Measurements from ENCODE around the gene UNKL.
"Not testable (repeated sequence)": the region's sequence is repeated elsewhere in the genome, so short reads cannot be mapped to it uniquely, and the experiment has no call there.

The UNKL gene

DNA sequence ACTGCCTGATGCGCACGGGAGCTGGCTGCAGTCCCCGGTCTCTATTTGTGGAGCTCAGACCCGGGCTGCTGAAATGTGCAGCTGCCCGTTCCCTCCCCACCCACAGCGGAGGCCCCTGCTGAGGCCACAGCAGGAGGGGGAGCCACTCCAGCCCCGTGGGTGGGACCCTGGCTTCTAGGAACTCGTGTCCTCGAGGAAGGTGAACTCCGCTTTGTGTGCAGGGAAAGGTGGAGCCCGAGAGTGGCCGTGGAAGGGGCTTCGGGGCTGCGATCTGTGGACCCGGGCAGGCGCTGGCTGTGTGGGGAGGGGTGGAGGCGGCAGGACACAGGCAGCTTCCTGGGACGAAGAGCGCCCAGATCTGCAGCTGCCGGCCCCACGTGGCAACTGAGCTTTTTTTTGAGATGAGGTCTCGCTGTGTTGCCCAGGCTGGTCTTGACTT is 26.9 kb upstream of the UNKL start:
- FAIRE-seq = no peak
- no peak for DNase-seq (ENCODE audit: insufficient read length, low spot score)
- TF ChIP-seq POU2F2 (IDR thresholded peaks at IDR 0.05; ENCODE audit: low read depth, low read length) (no peak), POLR2AphosphoS5 (IDR thresholded peaks at IDR 0.05; ENCODE audit: low read depth, low read length) (no peak), POLR2A (IDR thresholded peaks at IDR 0.05; ENCODE audit: low read depth, low read length) (no peak), PAX5 (IDR thresholded peaks at IDR 0.05; ENCODE audit: insufficient read depth, low read length, severe bottlenecking) (no peak), TAF1 (IDR thresholded peaks at IDR 0.05; ENCODE audit: low read depth, low read length) (no peak), SPI1 (IDR thresholded peaks at IDR 0.05; ENCODE audit: low read depth, low read length) (no peak)

DNA sequence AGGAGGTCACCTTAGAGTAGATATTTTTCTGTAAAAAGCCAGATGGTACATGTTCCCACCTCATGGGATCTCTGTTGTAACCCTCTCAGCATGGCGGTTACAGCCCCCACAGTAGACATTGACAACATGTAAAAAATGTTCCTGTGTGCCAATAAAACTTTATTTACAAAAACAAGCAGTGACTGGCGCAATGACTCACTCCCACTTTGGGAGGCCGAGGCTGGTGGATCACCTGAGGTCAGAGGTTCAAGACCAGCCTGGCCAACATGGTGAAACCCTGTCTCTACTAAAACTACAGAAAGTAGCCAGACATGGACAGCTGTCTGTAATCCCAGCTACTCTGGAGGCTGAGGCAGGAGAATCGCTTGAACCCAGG is 25.2 kb upstream of the UNKL start:
- DNase-seq (ENCODE audit: insufficient read length, low spot score); FAIRE-seq: not testable (repeated sequence)

DNA sequence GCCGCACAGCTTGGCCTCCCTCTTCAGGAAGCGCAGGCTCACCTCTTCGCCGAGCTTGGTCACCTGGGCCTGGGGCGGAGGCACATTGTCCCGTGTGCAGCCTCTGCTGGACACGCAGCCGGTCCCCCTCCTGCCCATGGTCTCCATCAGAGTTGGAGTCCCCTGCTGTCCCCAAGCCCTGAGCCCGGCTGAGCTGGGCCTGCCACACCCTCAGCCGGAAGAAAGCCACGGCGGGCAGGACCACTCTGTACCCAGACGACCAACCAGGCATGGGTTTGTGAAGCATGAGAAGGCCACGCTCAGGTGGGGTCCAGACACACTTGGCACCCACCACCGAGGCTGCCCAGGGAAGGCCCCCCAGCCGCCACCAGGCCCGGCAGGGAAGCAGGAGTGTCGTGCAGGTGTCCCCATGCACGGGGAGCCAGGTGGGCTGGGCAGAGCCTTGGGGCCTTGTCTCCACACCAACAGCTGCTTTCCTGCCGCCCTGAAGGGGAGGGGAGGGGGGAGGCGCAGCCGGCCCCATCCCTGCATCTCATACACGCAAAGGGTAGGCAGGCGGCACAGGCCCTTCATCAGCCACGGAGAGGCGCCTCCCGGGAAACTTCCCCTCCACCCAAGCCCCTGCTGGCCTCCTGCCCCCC is 24.7 kb upstream of the UNKL start:
- TF ChIP-seq POU2F2 (IDR thresholded peaks at IDR 0.05; ENCODE audit: low read depth, low read length) = no peak
- no peak for TF ChIP-seq TAF1 (IDR thresholded peaks at IDR 0.05; ENCODE audit: low read depth, low read length)
- no peak for TF ChIP-seq POLR2AphosphoS5 (IDR thresholded peaks at IDR 0.05; ENCODE audit: low read depth, low read length)
- FAIRE-seq (no peak), DNase-seq (ENCODE audit: insufficient read length, low spot score) (no peak)

DNA sequence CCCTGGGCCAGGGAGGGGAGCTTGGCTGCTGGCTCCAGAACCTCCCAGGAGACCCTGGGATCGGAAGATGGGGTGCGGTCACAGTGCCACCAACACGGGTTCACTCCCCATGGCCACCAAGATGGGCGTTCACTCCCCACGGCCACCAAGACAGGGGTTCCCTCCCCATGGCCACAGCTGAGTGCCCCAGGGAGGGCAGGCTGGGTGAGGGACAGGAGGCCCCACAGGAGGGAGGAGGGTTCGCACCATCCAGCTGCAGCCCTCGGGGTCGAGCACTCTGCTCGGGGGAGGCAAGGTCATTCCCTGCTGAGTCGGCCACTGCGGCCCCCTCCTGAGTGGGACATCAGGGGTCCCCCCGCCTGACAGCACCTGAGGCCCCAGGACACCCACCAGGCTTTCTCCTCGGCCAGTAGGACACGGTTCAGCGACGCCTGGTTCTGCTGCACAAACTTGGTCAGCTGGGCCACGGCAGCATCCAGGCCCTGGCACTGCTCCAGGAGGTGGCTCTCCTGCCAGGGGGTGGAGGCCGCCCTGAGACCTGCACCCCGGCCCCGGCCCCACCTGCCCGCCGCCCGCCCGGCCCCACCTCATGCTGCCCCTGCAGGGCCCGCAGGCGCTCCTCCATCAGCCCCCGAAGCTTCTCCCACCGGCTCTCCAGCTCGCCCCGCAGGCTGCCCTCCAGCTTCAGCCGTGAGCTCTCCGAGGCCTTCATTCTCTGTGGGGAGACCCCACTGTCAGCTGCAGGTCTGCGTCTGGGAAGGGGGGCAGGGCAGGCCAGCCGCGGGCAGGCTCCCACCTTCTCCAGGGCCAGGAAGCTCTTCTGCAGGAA is 23.9 kb upstream of the UNKL start:
- TF ChIP-seq POU2F2 (IDR thresholded peaks at IDR 0.05; ENCODE audit: low read depth, low read length) = no peak
- TF ChIP-seq TAF1 (IDR thresholded peaks at IDR 0.05; ENCODE audit: low read depth, low read length) = no peak
- TF ChIP-seq POLR2A (IDR thresholded peaks at IDR 0.05; ENCODE audit: low read depth, low read length) = no peak
- no peak for TF ChIP-seq SPI1 (IDR thresholded peaks at IDR 0.05; ENCODE audit: low read depth, low read length)
- TF ChIP-seq POLR2AphosphoS5 (IDR thresholded peaks at IDR 0.05; ENCODE audit: low read depth, low read length) = no peak
- TF ChIP-seq PAX5 (IDR thresholded peaks at IDR 0.05; ENCODE audit: insufficient read depth, low read length, severe bottlenecking) = no peak
- DNase-seq (ENCODE audit: insufficient read length, low spot score) (no peak), FAIRE-seq (no peak)

DNA sequence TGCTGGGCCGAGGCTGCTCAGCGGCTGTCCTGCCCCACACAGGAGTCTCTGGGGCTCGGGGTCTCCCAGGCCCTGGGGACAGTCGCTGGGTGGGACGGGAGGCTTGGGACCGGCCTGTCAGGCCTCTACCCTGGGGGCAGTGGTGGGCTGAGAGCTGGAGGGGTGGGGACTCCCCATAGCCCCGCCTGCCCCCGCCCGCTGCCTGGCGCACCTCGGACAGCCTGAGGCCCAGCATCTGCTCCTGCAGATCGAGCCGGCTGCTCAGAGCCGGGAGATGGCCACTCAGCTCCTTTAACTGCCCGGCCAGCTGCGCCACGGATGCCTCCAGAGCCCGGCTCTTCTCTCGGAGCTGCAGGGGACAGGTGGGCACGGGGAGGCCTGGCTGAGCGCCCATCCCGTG is 23.1 kb upstream of the UNKL start:
- TF ChIP-seq POLR2AphosphoS5 (IDR thresholded peaks at IDR 0.05; ENCODE audit: low read depth, low read length) (no peak), POLR2A (IDR thresholded peaks at IDR 0.05; ENCODE audit: low read depth, low read length) (no peak), POU2F2 (IDR thresholded peaks at IDR 0.05; ENCODE audit: low read depth, low read length) (no peak), PAX5 (IDR thresholded peaks at IDR 0.05; ENCODE audit: insufficient read depth, low read length, severe bottlenecking) (no peak), SPI1 (IDR thresholded peaks at IDR 0.05; ENCODE audit: low read depth, low read length) (no peak), TAF1 (IDR thresholded peaks at IDR 0.05; ENCODE audit: low read depth, low read length) (no peak)
- FAIRE-seq = no peak
- no peak for DNase-seq (ENCODE audit: insufficient read length, low spot score)

DNA sequence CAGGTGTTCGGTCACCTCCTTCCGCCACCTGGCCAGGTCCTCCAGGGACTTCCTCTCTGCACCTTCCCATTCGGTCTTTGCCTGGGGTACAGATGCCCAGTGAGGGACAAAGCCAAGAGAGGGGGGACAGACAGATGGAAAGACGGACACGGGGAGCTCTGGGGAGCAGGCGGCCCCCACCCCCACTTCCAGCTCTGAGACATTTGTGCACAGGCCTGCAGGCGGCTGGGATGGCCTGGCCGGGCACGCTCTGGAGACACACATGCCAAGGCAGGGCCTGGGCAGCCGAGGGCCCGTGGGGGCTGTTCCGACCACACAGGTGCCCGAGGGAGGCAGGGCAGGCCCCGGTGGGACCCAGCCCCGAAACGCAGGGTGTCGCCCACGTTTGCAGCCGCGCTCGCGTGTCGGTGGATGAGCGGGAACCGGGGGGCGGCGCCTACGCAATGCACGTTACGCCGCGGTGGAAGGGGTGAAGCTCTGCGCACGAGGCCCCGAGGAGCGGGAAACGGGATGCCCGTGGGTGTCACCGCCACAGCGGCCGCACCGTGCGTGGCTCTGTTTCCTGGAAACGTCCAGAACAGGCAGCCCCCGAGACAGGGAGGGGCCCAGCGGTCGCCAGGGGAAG is 22.3 kb upstream of the UNKL start:
- no peak for FAIRE-seq
- DNase-seq (ENCODE audit: insufficient read length, low spot score) = no peak
- no peak for TF ChIP-seq PAX5 (IDR thresholded peaks at IDR 0.05; ENCODE audit: insufficient read depth, low read length, severe bottlenecking)
- TF ChIP-seq POLR2A (IDR thresholded peaks at IDR 0.05; ENCODE audit: low read depth, low read length) = no peak
- TF ChIP-seq POLR2AphosphoS5 (IDR thresholded peaks at IDR 0.05; ENCODE audit: low read depth, low read length) = no peak
- no peak for TF ChIP-seq POU2F2 (IDR thresholded peaks at IDR 0.05; ENCODE audit: low read depth, low read length)
- no peak for TF ChIP-seq TAF1 (IDR thresholded peaks at IDR 0.05; ENCODE audit: low read depth, low read length)
- no peak for TF ChIP-seq SPI1 (IDR thresholded peaks at IDR 0.05; ENCODE audit: low read depth, low read length)

DNA sequence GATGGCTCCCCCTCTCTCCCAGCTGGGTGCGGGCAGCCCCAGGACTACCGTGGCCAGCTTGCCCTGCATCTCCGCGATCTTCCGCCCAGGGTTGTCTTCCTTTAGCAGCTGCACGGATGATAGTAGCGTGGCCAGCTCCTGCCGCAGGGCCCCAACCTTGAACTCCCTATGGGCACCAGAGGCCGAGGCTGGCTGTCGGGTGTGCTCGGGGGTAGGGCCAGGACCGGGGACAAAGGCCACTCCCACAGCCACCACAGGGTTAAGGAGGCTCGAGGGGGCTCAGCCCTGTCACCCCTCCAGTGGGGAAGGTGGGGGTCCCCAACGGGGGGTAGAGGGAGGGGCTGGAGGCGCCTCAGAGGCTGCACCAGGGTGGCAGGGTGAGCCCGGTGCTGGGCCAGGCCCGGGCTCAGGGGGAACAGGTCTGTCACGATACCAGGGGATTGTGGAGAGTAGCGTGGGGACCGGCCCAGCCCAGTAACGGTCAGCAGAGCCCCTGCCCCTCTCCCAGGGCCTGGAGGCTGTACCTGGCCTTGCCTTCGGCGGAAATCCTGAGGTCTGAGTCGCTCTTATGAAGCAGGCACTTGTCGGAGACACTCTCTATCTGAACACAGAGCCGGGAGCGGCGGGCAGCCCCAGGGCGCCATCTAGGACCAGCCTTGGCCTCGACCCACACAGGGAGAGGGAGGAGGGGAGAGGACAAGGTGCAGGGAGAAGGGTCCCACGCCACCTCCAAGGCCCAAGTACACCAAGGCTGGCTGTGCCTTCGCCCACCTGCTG is 21.6 kb upstream of the UNKL start:
- no peak for TF ChIP-seq POU2F2 (IDR thresholded peaks at IDR 0.05; ENCODE audit: low read depth, low read length)
- TF ChIP-seq POLR2AphosphoS5 (IDR thresholded peaks at IDR 0.05; ENCODE audit: low read depth, low read length) = no peak
- TF ChIP-seq SPI1 (IDR thresholded peaks at IDR 0.05; ENCODE audit: low read depth, low read length) = no peak
- no peak for TF ChIP-seq PAX5 (IDR thresholded peaks at IDR 0.05; ENCODE audit: insufficient read depth, low read length, severe bottlenecking)
- TF ChIP-seq POLR2A (IDR thresholded peaks at IDR 0.05; ENCODE audit: low read depth, low read length) = no peak
- TF ChIP-seq TAF1 (IDR thresholded peaks at IDR 0.05; ENCODE audit: low read depth, low read length) = no peak
- DNase-seq (ENCODE audit: insufficient read length, low spot score) (no peak), FAIRE-seq (no peak)

DNA sequence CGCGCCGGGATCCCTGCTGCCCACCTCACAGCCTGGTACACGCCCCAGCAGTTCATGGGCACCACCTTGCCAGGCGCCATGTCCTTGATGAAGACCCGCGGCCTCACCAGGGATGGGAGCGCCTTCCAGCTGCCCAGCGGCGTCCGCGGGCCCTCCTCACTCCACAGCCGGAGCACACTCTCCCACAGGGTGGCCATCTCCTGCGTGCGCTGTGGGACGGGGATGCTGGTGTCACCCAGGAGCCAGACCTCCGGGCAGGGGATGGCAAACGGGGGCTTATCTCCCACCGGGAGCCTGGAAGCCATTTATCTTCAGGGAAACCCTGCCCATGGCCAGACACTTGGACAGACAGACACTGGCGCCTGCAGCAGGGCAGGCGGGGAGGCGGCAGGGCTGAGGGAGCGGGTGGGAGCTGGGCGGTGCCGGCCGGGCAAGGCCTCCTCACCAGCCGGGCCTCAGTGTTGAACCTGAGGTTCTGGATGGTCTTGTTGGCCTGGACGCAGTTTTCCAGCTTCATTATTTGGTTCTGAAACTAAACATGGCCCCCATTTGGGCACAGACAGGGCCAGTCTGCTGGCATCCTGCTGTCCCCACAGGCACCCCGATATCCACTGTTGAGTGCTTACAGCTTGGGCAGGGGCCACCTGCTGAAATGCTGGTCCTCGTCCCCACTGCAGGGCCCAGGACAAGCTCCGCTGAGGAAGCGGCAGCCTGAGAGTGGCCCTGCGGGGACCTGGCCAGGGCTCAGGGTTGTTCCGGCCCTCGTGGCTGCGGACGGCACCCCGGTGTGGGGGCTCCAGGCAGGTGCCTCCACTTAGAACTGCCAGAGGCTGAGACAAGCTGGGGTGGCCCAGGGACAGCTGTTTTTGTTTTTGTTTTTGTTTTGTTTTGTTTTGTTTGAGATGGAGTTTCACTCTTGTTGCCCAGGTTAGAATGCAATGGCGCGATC is 20.4 kb upstream of the UNKL start:
- TF ChIP-seq POLR2A (IDR thresholded peaks at IDR 0.05; ENCODE audit: low read depth, low read length) (no peak), PAX5 (IDR thresholded peaks at IDR 0.05; ENCODE audit: insufficient read depth, low read length, severe bottlenecking) (no peak)
- DNase-seq (ENCODE audit: insufficient read length, low spot score) (no peak), FAIRE-seq (no peak)

DNA sequence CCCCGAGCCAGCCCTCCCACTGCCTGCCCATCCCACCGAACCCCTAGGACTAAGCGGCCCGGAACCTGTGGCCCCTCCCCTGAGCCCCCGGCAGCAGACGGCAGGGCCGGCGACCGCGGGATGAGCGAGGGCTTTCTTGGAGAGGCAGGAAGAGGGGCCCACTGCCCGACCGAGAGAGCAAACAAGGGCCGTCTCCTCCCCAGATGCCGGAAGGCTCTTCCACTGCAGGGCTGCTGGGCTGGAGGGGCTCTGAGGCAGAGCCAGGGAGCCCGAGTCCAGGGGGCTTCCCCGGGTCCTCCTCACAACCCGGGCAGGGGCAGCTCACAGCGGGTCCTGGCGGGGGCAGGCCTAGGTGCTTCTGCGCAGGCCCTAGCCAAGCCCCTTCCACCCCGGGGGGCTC is 19.3 kb upstream of the UNKL start:
- FAIRE-seq = no peak
- TF ChIP-seq POLR2AphosphoS5 (IDR thresholded peaks at IDR 0.05; ENCODE audit: low read depth, low read length) (no peak), TAF1 (IDR thresholded peaks at IDR 0.05; ENCODE audit: low read depth, low read length) (no peak), SPI1 (IDR thresholded peaks at IDR 0.05; ENCODE audit: low read depth, low read length) (no peak), POU2F2 (IDR thresholded peaks at IDR 0.05; ENCODE audit: low read depth, low read length) (no peak), POLR2A (IDR thresholded peaks at IDR 0.05; ENCODE audit: low read depth, low read length) (no peak), PAX5 (IDR thresholded peaks at IDR 0.05; ENCODE audit: insufficient read depth, low read length, severe bottlenecking) (no peak)

More for the DNA sequence above, 19.3 kb upstream of the UNKL start:
- no peak for DNase-seq (ENCODE audit: insufficient read length, low spot score)
